Breast epithelium (tissue), 3 donors: ENCODE results near the gene PRKCE.

Source experiments
- POLR2A ChIP-seq: fragments of 450-650 bp; IDR thresholded peaks from one replicate; pipeline ENCODE4 v1.6.1; 2016; ENCODE audit warnings: antibody characterized with exemption, mild to moderate bottlenecking, moderate library complexity
- TF ChIP-seq, protein P1 (sequence below), 3 donors: fragments of 450-650 bp; IDR thresholded peaks; one replicate each; pipeline ENCODE4 v1.5.1; 2016 to 2017; ENCODE audit warnings: antibody characterized with exemption in 3 of 3, mild to moderate bottlenecking in 3 of 3, moderate library complexity in 3 of 3

DNA sequence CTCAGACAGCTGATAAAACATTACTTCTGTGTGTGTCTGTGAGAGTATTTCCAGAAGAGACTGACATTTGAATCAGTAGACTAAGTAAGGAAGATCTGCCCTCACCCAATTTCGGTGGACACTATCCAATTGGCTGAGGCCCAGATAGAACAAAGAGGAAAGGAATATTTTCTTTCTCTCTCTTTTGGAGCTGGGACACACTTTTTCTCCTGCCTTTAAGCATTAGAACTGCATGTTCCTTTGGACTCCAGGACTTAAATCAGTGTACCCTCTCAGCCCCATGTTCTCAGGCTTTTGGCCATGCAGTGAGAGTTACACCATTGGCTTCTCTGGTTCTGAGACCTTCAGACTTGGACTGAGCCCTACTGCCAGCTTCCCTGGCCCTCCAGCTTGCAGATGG lies 37.1 kb upstream of the PRKCE start:
- TF ChIP-seq, protein P1, sequence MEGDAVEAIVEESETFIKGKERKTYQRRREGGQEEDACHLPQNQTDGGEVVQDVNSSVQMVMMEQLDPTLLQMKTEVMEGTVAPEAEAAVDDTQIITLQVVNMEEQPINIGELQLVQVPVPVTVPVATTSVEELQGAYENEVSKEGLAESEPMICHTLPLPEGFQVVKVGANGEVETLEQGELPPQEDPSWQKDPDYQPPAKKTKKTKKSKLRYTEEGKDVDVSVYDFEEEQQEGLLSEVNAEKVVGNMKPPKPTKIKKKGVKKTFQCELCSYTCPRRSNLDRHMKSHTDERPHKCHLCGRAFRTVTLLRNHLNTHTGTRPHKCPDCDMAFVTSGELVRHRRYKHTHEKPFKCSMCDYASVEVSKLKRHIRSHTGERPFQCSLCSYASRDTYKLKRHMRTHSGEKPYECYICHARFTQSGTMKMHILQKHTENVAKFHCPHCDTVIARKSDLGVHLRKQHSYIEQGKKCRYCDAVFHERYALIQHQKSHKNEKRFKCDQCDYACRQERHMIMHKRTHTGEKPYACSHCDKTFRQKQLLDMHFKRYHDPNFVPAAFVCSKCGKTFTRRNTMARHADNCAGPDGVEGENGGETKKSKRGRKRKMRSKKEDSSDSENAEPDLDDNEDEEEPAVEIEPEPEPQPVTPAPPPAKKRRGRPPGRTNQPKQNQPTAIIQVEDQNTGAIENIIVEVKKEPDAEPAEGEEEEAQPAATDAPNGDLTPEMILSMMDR (IDR thresholded peaks at IDR 0.05): no peak
- no peak for TF ChIP-seq POLR2A
